CD1c-positive myeloid dendritic cell (primary cell): ENCODE data around the gene MAB21L4.

Source experiments
- DNase-seq: peaks from one replicate; pipeline ENCODE4 v3.0.0-alpha.2; 2016; ENCODE audit errors: extremely low spot score

The MAB21L4 gene

DNA sequence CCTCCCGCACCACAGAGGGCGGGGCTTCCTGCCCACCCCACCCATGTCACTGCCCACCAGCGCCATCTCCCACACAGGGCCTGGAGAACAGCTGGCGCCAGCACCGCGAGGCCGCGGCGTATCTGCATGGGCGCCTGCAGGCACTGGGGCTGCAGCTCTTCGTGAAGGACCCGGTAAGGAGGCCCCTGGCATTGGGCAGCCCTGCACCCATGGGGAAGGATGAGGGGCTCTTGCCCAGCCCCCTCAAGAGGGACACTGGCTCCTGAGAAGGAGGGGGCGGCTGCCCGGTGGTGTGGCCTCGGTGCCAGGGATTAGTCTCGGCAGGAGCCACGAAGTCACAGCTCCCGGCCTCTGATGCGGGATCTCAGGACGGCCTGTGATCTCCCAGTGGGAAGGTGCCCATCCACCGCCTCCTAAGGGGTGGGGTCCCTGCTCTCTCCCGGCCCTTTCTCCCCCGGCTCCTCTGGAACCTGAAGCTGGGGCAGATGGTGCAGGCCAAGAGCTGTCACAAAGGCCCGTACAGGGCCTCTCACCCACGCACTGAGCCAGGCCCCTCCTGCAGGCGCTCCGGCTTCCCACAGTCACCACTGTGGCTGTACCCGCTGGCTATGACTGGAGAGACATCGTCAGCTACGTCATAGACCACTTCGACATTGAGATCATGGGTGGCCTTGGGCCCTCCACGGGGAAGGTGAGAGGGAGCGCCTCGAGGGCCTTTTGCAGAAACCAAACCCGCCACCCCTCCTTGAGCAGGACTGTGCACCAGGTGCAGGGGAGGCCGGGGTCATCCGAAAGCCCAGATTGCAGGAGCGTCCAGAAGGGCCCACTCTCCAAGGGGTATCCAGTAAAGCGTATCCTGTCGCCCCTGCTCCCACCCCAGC, 18.3 kb downstream of the MAB21L4 start:
- no peak for DNase-seq

GRCh38 chr2:240876475-240877251, 19.3 kb downstream of the MAB21L4 start:
- no peak for DNase-seq

DNA sequence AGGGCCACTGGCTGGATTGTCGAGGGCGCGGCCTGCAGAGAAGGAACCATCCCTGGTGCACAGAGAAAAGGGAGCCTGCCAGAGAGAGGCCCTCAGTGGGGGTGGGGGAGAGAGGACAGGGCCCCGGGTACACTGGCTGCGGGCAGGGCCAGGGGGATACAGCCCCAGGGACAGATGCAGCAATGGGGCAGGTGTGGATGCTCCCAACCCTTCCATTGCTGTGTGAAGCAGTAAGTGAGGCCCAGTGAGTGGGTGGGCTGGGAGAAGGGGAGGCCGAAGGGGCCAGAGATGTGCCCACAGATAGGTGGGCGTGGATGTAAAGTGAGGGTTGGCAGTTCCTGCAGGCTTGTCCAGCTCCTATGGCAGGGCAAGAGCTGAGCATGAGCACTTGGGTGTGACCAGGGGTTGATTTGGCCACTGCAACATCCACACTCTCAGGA, 19.9 kb downstream of the MAB21L4 start:
- DNase-seq = no peak

GRCh38 chr2:240875228-240876034, 20.5 kb downstream of the MAB21L4 start:
- no peak for DNase-seq

GRCh38 chr2:240874715-240875227, 21.2 kb downstream of the MAB21L4 start:
- no peak for DNase-seq

DNA sequence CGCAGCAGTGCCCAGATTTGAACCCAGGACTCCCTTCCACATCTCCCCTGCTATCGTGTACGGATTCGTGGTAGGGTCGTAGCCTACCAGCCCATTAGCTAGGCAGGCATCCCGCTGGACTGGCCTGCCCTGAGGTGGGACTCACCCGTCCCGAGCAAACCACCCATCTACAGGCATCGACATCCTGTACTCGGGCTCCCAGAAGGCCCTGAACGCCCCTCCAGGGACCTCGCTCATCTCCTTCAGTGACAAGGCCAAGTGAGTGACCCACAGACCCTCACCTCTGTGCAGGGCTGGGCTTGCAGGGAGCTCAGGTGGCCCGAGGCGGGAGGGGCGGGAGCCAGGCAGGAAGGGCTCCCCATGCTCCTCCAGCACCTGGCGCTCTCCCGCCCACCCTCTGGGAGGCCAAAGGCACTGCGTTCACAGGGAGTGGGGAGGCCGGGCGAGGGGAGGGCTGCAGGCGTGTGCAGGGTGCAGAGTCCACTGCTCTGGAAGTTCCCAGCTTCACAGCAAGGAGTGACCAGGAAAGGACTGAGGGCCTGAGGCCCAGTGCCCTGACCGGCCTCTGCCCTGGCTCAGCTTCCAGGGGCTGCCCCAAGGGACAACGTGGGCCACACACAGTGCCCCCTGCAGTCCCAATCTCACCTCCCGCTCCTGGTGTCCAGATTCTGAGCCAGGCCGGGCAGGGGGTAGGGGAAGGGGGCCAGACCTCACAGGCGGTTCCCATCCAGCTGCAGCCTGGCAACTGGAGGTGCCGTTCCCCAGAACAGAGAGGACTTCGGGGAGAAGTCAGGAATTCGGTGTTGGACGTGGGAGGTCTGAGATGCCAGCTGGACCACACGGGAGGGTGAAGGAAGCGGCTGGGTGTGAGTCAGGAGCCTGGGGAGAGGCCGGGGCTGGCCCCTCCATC, 21.9 kb downstream of the MAB21L4 start:
- no peak for DNase-seq

DNA sequence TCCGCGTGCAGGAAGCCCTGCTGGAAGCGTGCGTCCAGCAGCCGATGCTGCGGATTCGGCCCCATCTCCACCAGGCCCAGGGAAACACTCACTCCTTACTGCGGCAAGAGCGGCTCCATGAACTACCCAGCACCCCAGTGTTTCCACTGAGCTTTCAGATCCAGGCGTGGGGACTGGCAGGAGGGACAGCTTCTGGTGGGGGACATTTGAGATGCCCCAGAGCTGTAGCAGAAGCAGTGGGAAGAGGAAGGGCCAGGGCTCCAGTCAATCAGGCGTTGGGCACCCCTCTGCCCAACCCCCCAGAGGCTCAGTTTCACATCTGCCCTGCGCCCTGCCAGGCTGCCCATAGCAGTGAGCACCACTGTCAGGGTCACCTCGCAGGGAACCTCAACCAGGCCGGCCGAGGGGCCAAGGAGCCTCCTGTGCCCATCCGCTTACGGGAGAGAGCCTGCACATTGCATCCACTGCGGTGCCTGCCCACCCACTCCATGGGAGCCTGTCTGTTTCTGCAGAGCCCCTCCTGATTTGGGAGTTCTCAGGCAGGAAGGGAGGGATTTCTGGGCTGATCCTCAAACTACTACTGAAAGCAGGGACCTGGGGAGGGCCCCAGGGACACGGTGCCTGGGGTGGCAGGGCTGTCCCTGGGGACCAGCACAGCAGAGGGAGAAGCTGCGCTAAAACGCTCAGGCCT, 22.7 kb downstream of the MAB21L4 start:
- DNase-seq = no peak

GRCh38 chr2:240872317-240873097, 23.4 kb downstream of the MAB21L4 start:
- no peak for DNase-seq

DNA sequence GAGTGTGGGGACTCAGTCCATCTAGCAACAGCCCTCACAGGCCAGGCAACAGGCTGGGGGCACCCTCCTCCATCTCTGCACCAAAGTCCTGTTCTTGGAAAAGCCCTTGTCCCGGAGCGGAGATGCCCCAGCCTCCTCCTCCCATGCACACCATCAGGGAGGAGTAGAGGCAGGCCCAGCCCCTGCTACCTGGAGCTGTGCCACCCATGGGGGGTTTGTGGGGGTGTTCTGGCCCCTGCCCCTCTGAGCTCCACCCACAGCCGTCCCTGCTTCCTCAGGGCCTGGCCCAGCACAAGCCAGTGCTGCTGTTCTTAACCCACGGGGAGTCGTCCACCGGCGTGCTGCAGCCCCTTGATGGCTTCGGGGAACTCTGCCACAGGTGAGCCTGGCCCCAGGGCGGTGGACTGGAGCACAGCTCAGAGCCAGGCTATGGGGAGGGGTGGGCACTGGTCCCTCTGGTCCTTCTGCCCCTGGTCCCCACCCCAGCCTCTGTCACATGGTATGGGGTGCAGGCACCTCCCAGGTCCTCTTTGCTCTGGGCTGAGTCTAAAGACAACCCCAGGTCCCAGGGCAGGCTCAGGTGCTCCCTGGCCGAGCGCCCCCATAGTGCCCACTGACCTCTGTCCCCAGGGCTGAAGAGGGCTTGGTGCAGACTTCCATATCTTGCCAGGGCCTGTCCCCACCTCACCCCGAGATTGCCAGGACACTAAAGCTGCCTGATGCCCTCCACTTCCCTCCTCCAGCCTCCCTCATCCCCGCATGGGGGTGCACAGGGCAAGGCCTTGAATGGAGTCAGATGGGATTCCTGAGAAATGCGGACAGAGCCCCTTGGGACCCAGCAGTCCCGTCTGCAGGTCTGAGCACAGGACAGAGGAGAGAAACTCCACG, 24.6 kb downstream of the MAB21L4 start:
- DNase-seq = no peak

- DNase-seq = no peak
These were observed 25.7 kb downstream of the MAB21L4 start for GRCh38 chr2:240869956-240870875.

DNA sequence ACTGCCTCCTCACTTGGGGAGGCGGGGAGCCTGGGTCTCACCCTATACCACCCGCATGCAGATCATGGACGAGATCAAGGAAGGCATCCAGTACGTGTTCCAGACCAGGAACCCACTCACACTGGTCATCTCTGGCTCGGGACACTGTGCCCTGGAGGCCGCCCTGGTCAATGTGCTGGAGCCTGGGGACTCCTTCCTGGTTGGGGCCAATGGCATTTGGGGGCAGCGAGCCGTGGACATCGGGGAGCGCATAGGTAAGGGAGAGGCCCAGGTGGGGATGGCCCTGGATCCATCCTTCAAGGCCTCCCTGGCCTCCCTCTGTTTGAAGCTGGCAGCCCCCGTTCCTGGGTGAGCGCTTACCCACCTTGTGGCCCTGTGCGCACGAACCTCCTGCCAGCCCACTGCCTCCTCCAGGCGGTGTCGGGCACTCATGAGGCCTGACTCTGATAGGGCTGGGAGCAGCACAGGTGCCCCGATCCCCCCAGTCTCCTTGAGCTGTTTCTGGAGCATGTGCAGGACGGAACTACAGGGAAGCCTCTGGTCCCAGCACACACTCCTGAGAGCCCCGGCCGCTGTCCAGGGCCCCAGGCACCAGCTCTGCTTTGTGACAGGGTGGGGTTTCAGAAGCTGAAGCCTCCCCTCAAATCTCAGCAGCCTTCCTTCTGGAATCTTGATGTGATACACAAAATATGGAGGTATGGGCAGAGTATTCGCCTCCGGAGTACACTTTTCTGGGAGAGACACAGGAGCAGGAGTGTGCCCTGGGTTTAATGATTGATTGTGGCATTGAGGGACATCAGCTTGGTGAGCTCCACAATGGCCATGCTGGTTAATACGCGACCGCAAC, 26.6 kb downstream of the MAB21L4 start:
- DNase-seq = no peak

GRCh38 chr2:240868286-240869108, 27.5 kb downstream of the MAB21L4 start, which contains the start of gene AGXT:
TSS of gene AGXT (plus strand) at chr2:240868824. CDS start at chr2:240868866, 42 bp downstream.
- DNase-seq = no peak

- DNase-seq = no peak
These were observed 30.6 kb downstream of the MAB21L4 start for GRCh38 chr2:240865391-240865790.

GRCh38 chr2:240864475-240864874, 31.5 kb downstream of the MAB21L4 start:
- DNase-seq = no peak

GRCh38 chr2:240861547-240861946, 34.4 kb downstream of the MAB21L4 start:
- no peak for DNase-seq
